Heart right ventricle (tissue), 16 donors: ENCODE results near the gene GRWD1. TPM values are rescaled to one million over a fixed set of nuclear protein-coding genes. Genes with fewer than 3 reads are reported as not detected.
"Not testable (repeated sequence)": the region's sequence is repeated elsewhere in the genome, so short reads cannot be mapped to it uniquely, and the experiment has no call there.

Source experiments
- ATAC-seq, 8 donors: fragments of 200-7000 bp; cut with Tn5 transposase; one replicate each; pipeline ENCODE4 v1.9.1; 2020; ENCODE audit warnings: mild to moderate bottlenecking in 8 of 8, moderate library complexity in 8 of 8, moderate number of reproducible peaks in 1 of 8
- DNase-seq, 2 donors: peaks; one replicate each; pipeline ENCODE4 v3.0.0-alpha.2; 2020
- H3K27ac ChIP-seq, 10 donors: fragments of 200-600 bp; sonication (generic) in 2 of 10; one replicate each; pipeline versions ENCODE4 v1.5.0 to v1.8.0; 2020 to 2022; ENCODE audit warnings: mild to moderate bottlenecking in 3 of 10
- H3K27me3 ChIP-seq, 7 donors: fragments of 200-600 bp; one replicate each; pipeline ENCODE4 v1.8.0; 2021 to 2022; ENCODE audit warnings: mild to moderate bottlenecking in 2 of 7
- H3K36me3 ChIP-seq, 9 donors: fragments of 200-600 bp; sonication (generic) in 1 of 9; one replicate each; pipeline versions ENCODE4 v1.5.0 to v1.8.0; 2020 to 2022; ENCODE audit warnings: mild to moderate bottlenecking in 2 of 9
- H3K4me1 ChIP-seq, 9 donors: fragments of 200-600 bp; sonication (generic) in 1 of 9; one replicate each; pipeline versions ENCODE4 v1.5.0 to v1.8.0; 2020 to 2022; ENCODE audit warnings: mild to moderate bottlenecking in 4 of 9
- H3K4me3 ChIP-seq, 10 donors: fragments of 200-600 bp; sonication (generic) in 2 of 10; one replicate each; pipeline versions ENCODE4 v1.5.0 to v1.8.0; 2020 to 2022; ENCODE audit warnings: mild to moderate bottlenecking in 7 of 10, moderate library complexity in 2 of 10
- H3K9me3 ChIP-seq, 11 donors: fragments of 200-600 bp in 10 of 11; sonication (generic) in 2 of 11; one replicate each; pipeline versions ENCODE4 v1.5.0 to v1.8.0; 2013 to 2022; ENCODE audit warnings: mild to moderate bottlenecking in 2 of 11, control low read depth in 1 of 11, moderate library complexity in 1 of 11
- CTCF ChIP-seq, 9 donors: fragments of 200-600 bp; sonication (generic) in 2 of 9; IDR thresholded peaks; one replicate each; pipeline versions ENCODE4 v1.5.0 to v1.8.0; 2021 to 2022; ENCODE audit warnings: antibody characterized with exemption in 9 of 9, mild to moderate bottlenecking in 5 of 9, moderate library complexity in 1 of 9
- WGBS, 2 donors: extraction: QIAGEN DNeasy Blood & Tissue Kit; methylation state at CpG; one replicate each; pipeline ENCODE4 v1.1.7; 2013; ENCODE audit warnings: inconsistent platforms in 1 of 2; 5-methylcytosine and 5-hydroxymethylcytosine counted together
- intact Hi-C, 10 donors: fragments of 100-400 bp; cut with DNase I; formaldehyde crosslinking; loops; one replicate each; pipeline versions ENCODE4 v1.11.1 to v1.14.2; 2022
- polyA plus RNA-seq, 2 donors: library from polyadenylated mRNA; stranded (reverse); fragments of 200-250 nt; gene quantifications; one replicate each; pipeline ENCODE4 v1.2.3, GENCODE V29; 2013
- total RNA-seq, 10 donors: library from RNA; stranded (reverse); fragmentation: NEBNext Ultra II Directional in 3 of 10; extraction: Animal tissue kit (Norgen Biotek cat#: 25700) in 3 of 10; gene quantifications; one replicate each; pipeline versions ENCODE4 v1.2.1 to v1.2.4, GENCODE V29; 2021 to 2023
- donor health status: Arrhythmogenic right ventricular cardiomyopathy.
- donor health status: ischemic (EF 13 %, LVEDD 7.1; RV severe dilation, severe dysfunction).
- donor health status: healthy with polysubstance abuse.
- donor health status: DM: no; HTN: yes; CAD: no.
- donor health status: DM: no; HTN: no; CAD: no.
- donor health status: ischemic (EF 25% LVEDD 6.9; RV normal size, moderate dysfunction).
- donor health status: ischemic (EF 25% LVEDD 5.7; RV mildly dilated, moderate dysfunction).
- donor health status: healthy.
- donor health status: DM: yes; HTN: yes; CAD: no.
- donor health status: Ischemic cardiomyopathy.
- donor health status: ischemic (EF 35%, LVEDD 5.7; RV mildly dilated, moderate dysfunction).
- donor health status: nonischemic (EF 11% LVEDD 7.7; RV severe dilation, severe dysfunction).
- donor health status: DM: yes; HTN: yes; CAD: no.
- donor health status: PGD.
- donor health status: ischemic (EF 29% LVEDD 5.4; RV normal size, mild dysfunction).
- donor health status: nonischemic (EF 23%, LVEDD 6.1; RV moderate dilation, normal function).

Gene GRWD1
- total and polyA plus RNA-seq, 12 donors, result 5.6 to 26.2 (median 17.0) TPM

DNA sequence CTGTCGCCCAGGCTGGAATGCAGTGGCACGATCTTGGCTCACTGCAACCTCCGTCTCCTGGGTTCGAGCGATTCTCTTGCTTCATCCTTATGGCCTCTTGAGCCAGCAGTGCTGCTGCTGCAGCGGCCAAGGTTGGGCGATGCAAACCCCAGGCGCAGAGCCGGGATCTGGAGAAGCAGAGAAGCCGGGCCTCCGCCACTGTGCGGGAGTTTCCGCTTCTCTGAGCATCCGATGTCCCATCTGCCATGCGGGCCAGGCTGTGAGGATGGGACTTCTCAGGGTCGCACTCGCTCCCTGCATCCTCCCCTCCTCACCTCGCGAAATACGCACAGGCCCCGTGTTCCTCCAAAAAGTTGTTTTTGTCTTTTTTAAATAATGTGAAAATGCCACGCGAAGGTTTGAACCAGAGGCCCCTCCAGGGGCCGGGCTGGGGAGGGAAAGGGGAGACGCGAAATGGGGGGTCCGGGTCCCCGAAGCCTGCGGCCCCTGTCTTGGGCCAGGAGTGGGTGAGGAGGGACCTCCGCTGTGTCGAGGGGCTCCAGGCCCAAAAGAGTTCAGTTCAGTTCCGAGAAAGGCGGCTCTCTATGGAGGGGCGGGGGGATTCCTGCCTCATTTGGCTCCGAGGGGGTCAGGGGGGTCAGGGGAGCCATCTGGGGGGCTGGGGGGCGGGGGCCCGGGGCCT, 39.3 kb downstream of the GRWD1 start:
- Histone ChIP-seq H3K4me1 (peaks cover 15 to 41% (median 23%) of the 10 kb centered on the region in 9 donors), H3K4me3 (no peak overlapping the region), H3K36me3 (no peaks in the 10 kb centered on the region), H3K27ac (no peak overlapping the region), H3K9me3 (no peaks in the 10 kb centered on the region), H3K27me3 (peaks cover 0 to 3% (median 0%) of the 10 kb centered on the region in 7 donors)
- ATAC-seq, result no peak
- 77 to 80% methylated on average over 37 of the region's 37 CpGs for WGBS, 2 donors
- no peak for DNase-seq
- TF ChIP-seq CTCF (IDR thresholded peaks at IDR 0.05), result no peak
- intact Hi-C loops, result loop anchor here in 1 of 10 donors (5.0 kb wide), 1 partner anchor 97 kb away; no protein-coding TSS in a partner anchor

DNA sequence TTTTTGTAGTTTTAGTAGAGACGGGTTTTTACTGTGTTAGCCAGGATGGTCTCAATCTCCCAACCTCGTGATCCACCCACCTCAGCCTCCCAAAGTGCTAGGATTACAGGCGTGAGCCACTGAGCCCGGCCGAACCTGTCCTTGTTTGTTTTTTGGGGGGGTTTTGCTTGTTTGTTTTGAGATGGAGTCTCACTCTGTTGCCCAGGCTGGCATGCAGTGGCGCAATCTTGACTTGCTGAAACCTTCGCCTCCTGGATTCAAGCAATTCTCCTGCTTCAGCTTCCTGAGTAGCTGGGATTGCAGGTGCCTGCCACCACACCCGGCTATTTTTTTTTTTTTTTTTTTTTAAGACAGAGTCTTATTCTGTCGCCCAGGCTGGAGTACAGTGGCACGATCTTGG, 40.9 kb downstream of the GRWD1 start:
- H3K9me3 ChIP-seq, H3K36me3 ChIP-seq, ATAC-seq, DNase-seq, H3K27ac ChIP-seq, H3K4me3 ChIP-seq: not testable (repeated sequence)
- WGBS, 2 donors, result 87 to 88% methylated on average over 10 of the region's 10 CpGs
- peaks cover 0 to 19% (median 3%) of the 10 kb centered on the region in 7 donors for H3K27me3 ChIP-seq
- intact Hi-C loops, result loop anchor here in 1 of 10 donors (5.0 kb wide), 1 partner anchor 96 kb away; no protein-coding TSS in a partner anchor
- H3K4me1 ChIP-seq, result peaks cover 7 to 40% (median 20%) of the 10 kb centered on the region in 9 donors

GRCh38 chr19:48487544-48487943, 41.8 kb downstream of the GRWD1 start:
- ATAC-seq, result no peak
- H3K36me3 ChIP-seq, result no peaks in the 10 kb centered on the region
- WGBS, 2 donors, result 79 to 81% methylated on average over 6 of the region's 6 CpGs
- H3K27ac ChIP-seq, result peak overlapping the region in 7 of 10 donors; percentile 55 to 81 (median 73)
- no peaks in the 10 kb centered on the region for H3K9me3 ChIP-seq
- intact Hi-C loops, result loop anchor here in 1 of 10 donors (5.0 kb wide), 1 partner anchor 95 kb away; no protein-coding TSS in a partner anchor
- H3K4me3 ChIP-seq, result no peak overlapping the region
- no peak for DNase-seq
- peaks cover 2 to 38% (median 17%) of the 10 kb centered on the region in 9 donors for H3K4me1 ChIP-seq
- TF ChIP-seq CTCF (IDR thresholded peaks at IDR 0.05), result no peak
- H3K27me3 ChIP-seq, result peaks cover 0 to 27% (median 7%) of the 10 kb centered on the region in 7 donors

DNA sequence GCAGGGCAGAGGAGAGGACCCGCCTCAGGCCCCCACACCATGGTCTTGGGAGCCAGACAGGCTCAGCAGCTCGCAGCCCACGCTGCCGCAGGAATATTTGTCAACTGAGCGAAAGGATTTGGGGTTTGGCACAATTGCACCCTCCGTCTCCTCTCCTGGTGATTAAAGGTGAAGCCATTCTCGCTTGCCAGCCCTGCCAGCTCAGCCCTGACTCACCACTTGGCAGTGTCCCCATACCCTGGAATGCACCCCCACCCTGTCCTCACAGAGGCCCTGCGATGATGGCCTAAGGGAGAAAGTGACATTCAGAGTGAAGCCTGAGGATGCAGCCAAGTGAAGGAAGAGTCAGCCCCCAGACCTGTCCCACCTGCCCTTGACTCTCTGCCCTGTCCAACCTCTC, 42.2 kb downstream of the GRWD1 start:
- Histone ChIP-seq H3K27me3 (peaks cover 0 to 28% (median 7%) of the 10 kb centered on the region in 7 donors), H3K4me3 (no peak overlapping the region), H3K27ac (peak overlapping the region in 7 of 10 donors; percentile 55 to 81 (median 73)), H3K4me1 (peaks cover 2 to 38% (median 17%) of the 10 kb centered on the region in 9 donors), H3K9me3 (no peaks in the 10 kb centered on the region), H3K36me3 (no peaks in the 10 kb centered on the region)
- ATAC-seq, result peak; percentile 17 to 66 (median 40)
- TF ChIP-seq CTCF (IDR thresholded peaks at IDR 0.05), result no peak
- DNase-seq, result peak; percentile 65 to 72
- 49 to 52% methylated on average over 8 of the region's 8 CpGs for WGBS, 2 donors
- intact Hi-C loops, result loop anchor here in 4 of 10 donors (2.0 to 5.0 kb wide), 4 partner anchors 94 to 101 kb away; no protein-coding TSS in a partner anchor

DNA sequence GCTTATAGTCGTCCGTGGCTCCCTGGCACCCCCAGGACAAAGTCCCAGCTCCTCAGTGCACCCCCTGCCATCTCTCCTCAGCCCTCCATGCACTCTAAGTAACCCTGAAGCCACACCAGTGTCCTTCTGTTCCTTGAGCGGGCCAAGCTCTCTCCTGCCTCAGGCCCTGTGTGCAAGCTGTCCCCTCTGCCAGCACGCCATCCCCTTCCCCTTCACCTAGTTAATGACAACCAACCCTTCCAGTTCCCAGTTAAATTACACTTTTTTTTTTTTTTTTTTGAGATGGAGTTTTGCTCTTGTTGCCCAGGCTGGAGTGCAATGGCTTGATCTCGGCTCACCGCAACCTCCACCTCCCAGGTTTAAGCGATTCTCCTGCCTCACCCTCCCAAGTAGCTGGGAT, 42.7 kb downstream of the GRWD1 start:
- peaks cover 2 to 38% (median 17%) of the 10 kb centered on the region in 9 donors for H3K4me1 ChIP-seq
- H3K4me3 ChIP-seq, DNase-seq, ATAC-seq, H3K36me3 ChIP-seq, H3K9me3 ChIP-seq: not testable (repeated sequence)
- intact Hi-C loops, result loop anchor here in 4 of 10 donors (2.0 to 5.0 kb wide), 4 partner anchors 94 to 100 kb away; no protein-coding TSS in a partner anchor
- peak overlapping the region in 7 of 10 donors; percentile 55 to 81 (median 73) for H3K27ac ChIP-seq
- peaks cover 0 to 28% (median 7%) of the 10 kb centered on the region in 7 donors for H3K27me3 ChIP-seq
- 85 to 89% methylated on average over 7 of the region's 7 CpGs for WGBS, 2 donors
